ENCODE results near the gene ERBB3. TPM values are rescaled to one million over a fixed set of nuclear protein-coding genes. Genes with fewer than 3 reads are reported as not detected.

Gene ERBB3
- 100 to 1,000 TPM in 1 of 6 experiments, 10 to 100 TPM in 5; 39.1 to 139 (median 66.9) TPM for total RNA-seq
- long read RNA-seq, partial matches to known transcripts: 6 of 8 reads
- long read RNA-seq, other reads (novel, unspliced or antisense): 0 of 8 reads

GRCh38 chr12:56079723-56080555, at the start of gene ERBB3:
ERBB3 (plus strand) TSS chr12:56080165; CDS start chr12:56080301, 136 bp downstream.
- Histone ChIP-seq H3K36me3 (peaks cover 0 to 17% (median 8%) of the 10 kb centered on the region in 4 donors), H3K4me3 (peak within 1 kb of the TSS; percentile 82 to 92 (median 90)), H3K4me1 (peaks cover 0 to 39% (median 11%) of the 10 kb centered on the region in 4 donors), H3K9me3 (no peaks in the 10 kb centered on the region), H3K27me3 (no peaks in the 10 kb centered on the region), H3K27ac (peak within 1 kb of the TSS; percentile 91 to 99 (median 93))
- ATAC-seq: peak; percentile 71 to 79 (median 73)
- DNase-seq: peak; percentile 86 to 88 (median 86)
- TF ChIP-seq POLR2A (IDR thresholded peaks at IDR 0.05): peak; percentile 85
- peak in 1 of 4 donors; percentile 44 for TF ChIP-seq CTCF (IDR thresholded peaks at IDR 0.05)
- intact Hi-C loops (cut with DNase I): no loop called here
- WGBS (ENCODE audit: insufficient coverage, low coverage, low lambda C conversion rate, missing lambda C conversion rate): under 1% methylated on average over 24 of the region's 59 CpGs

GRCh38 chr12:56031987-56032386, 48.0 kb upstream of the ERBB3 start:
- no peaks in the 10 kb centered on the region for H3K9me3 ChIP-seq
- H3K4me1 ChIP-seq: peaks cover 0 to 22% (median 5%) of the 10 kb centered on the region in 4 donors
- no peak for DNase-seq
- no peak for ATAC-seq
- no peak overlapping the region for H3K27ac ChIP-seq
- TF ChIP-seq POLR2A (IDR thresholded peaks at IDR 0.05): no peak
- TF ChIP-seq CTCF (IDR thresholded peaks at IDR 0.05): no peak
- no peaks in the 10 kb centered on the region for H3K27me3 ChIP-seq
- no peak overlapping the region for H3K4me3 ChIP-seq
- H3K36me3 ChIP-seq: no peaks in the 10 kb centered on the region
- intact Hi-C loops (cut with DNase I): no loop called here
- no CpG with 5 or more reads among the region's 1 CpG for WGBS (ENCODE audit: insufficient coverage, low coverage, low lambda C conversion rate, missing lambda C conversion rate)

GRCh38 chr12:56034586-56035332, 45.2 kb upstream of the ERBB3 start:
- ATAC-seq: no peak
- Histone ChIP-seq H3K27me3 (no peaks in the 10 kb centered on the region), H3K36me3 (no peaks in the 10 kb centered on the region), H3K4me3 (no peak overlapping the region), H3K9me3 (no peaks in the 10 kb centered on the region), H3K4me1 (peaks cover 0 to 26% (median 4%) of the 10 kb centered on the region in 4 donors), H3K27ac (no peak overlapping the region)
- DNase-seq: no peak
- TF ChIP-seq POLR2A (IDR thresholded peaks at IDR 0.05): no peak
- no peak for TF ChIP-seq CTCF (IDR thresholded peaks at IDR 0.05)
- 93% methylated on average over 2 of the region's 21 CpGs for WGBS (ENCODE audit: insufficient coverage, low coverage, low lambda C conversion rate, missing lambda C conversion rate)
- intact Hi-C loops (cut with DNase I): no loop called here

GRCh38 chr12:56037161-56037560, 42.8 kb upstream of the ERBB3 start:
- Histone ChIP-seq H3K27ac (peak overlapping the region in 1 of 3 donors; percentile 16), H3K27me3 (no peaks in the 10 kb centered on the region), H3K36me3 (no peaks in the 10 kb centered on the region), H3K4me1 (peaks cover 0 to 23% (median 8%) of the 10 kb centered on the region in 4 donors), H3K4me3 (no peak overlapping the region), H3K9me3 (no peaks in the 10 kb centered on the region)
- 100% methylated on average over 1 of the region's 2 CpGs for WGBS (ENCODE audit: insufficient coverage, low coverage, low lambda C conversion rate, missing lambda C conversion rate)
- no peak for DNase-seq
- TF ChIP-seq CTCF (IDR thresholded peaks at IDR 0.05) (no peak), POLR2A (IDR thresholded peaks at IDR 0.05) (no peak)
- ATAC-seq: no peak
- intact Hi-C loops (cut with DNase I): no loop called here

Data from right lobe of liver (tissue), 6 donors.